ENCODE results near the gene SNRPD3.
"Not testable (repeated sequence)": the region's sequence is repeated elsewhere in the genome, so short reads cannot be mapped to it uniquely, and the experiment has no call there.

The SNRPD3 gene

DNA sequence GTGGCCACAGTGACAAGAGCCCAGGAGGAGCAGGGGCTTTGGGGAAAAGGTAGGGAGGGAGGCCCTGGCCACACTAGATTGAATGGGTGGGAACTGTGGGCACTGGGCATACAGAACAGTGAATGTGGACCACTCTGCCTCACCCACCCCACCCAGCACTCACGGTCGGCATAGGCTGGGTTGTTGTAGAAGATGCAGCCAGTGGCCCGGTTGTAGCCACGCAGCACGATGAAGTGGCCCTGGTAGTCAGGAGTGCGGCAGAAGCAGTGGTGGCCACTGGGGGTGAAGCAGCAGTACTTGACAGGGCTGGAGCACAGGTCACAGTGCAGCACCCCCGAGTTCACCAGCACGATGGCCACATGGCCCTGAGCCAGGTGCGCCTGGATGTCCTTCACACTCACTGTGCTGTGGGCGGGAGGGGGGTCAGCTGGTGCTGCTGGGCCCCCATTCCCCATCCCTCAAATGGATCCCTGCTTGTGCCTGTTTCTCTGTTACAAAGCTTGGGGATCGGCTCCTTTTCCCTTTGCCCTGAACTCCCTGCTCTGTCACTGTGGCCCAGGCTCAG is 12.0 kb upstream of the SNRPD3 start:
- Mint-ChIP-seq H3K4me3 (no peak overlapping the region), H3K9me3 (no peaks in the 10 kb centered on the region), H3K27me3 (ENCODE audit: low read depth) (no peaks in the 10 kb centered on the region), H3K36me3 (ENCODE audit: low read depth) (peaks cover 43% of the 10 kb centered on the region), H3K27ac (no peak overlapping the region), H3K4me1 (ENCODE audit: low read depth) (no peaks in the 10 kb centered on the region)
- DNase-seq (ENCODE audit: low spot score), result no peak

DNA sequence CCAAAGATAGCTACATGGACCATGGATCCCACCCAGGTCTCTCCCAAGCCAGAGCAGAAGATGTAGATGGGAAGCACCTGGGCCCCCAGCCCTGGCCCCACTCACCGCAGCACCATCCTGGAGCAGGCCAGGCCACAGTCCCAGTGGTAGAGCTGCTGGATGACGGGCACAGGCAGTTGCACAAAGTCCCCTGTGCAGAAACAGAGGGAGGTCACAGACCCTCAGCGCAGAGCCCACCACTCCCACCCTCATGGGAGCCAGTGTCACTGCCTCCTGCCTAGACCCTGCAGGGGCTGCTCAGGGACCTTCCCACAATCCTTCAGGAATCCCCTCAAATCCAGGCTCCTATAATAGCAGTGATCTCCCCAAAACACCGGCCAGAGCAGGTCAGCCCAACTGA is 7.0 kb upstream of the SNRPD3 start:
- peaks cover 21% of the 10 kb centered on the region for H3K4me1 Mint-ChIP-seq (ENCODE audit: low read depth)
- DNase-seq (ENCODE audit: low spot score), result no peak
- H3K27ac Mint-ChIP-seq, result no peak overlapping the region
- H3K27me3 Mint-ChIP-seq (ENCODE audit: low read depth), result no peaks in the 10 kb centered on the region
- no peaks in the 10 kb centered on the region for H3K9me3 Mint-ChIP-seq
- peaks cover 33% of the 10 kb centered on the region for H3K36me3 Mint-ChIP-seq (ENCODE audit: low read depth)
- no peak overlapping the region for H3K4me3 Mint-ChIP-seq

GRCh38 chr22:24550028-24550901 is 5.5 kb upstream of the SNRPD3 start:
- Mint-ChIP-seq H3K27me3 (ENCODE audit: low read depth) (no peaks in the 10 kb centered on the region), H3K4me1 (ENCODE audit: low read depth) (peaks cover 27% of the 10 kb centered on the region), H3K9me3 (no peaks in the 10 kb centered on the region), H3K27ac (no peak overlapping the region), H3K36me3 (ENCODE audit: low read depth) (peaks cover 34% of the 10 kb centered on the region), H3K4me3 (no peak overlapping the region)
- DNase-seq (ENCODE audit: low spot score), result no peak

GRCh38 chr22:24550902-24551435 is 4.8 kb upstream of the SNRPD3 start:
- Mint-ChIP-seq H3K9me3 (no peaks in the 10 kb centered on the region), H3K4me1 (ENCODE audit: low read depth) (peaks cover 27% of the 10 kb centered on the region), H3K4me3 (no peak overlapping the region), H3K36me3 (ENCODE audit: low read depth) (peaks cover 37% of the 10 kb centered on the region), H3K27me3 (ENCODE audit: low read depth) (no peaks in the 10 kb centered on the region), H3K27ac (peak overlapping the region; percentile 4)
- no peak for DNase-seq (ENCODE audit: low spot score)

DNA sequence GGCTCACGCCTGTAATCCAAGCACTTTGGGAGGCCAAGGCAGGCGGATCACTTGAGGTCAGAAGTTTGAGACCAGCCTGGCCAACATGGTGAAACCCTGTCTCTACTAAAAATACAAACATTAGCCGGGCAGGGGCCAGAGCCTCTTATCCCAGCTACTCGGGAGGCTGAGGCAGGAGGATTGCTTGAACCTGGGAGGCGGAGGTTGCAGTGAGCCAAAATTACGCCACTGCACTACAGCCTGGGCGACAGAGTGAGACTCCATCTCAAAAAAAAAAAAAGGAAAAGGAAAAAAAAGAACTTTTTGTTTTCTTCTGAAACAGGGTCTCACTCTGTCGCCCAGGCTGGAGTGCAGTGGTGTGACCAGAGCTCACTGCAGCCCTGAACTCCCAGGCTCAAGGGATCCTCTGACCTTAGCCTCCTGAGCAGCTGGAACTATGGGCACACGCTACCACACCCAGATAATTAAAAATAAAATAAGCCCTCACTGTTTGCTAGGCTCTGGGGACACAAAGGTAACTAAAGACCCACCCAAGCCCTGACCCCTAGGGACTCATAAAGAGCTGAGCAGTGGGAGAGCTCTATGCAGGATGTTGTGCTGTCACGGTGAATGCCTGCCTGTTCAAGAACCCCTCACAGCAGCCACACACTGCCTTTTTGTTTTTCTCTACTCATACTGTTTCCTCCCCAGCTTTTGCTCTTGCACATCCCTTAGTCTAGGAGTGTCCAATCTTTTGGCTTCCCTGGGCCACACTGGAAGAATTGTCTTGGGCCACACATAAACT is 3.1 kb upstream of the SNRPD3 start:
- Mint-ChIP-seq H3K4me3 (peak overlapping the region; percentile 97), H3K27ac (peak overlapping the region; percentile 39), H3K36me3 (ENCODE audit: low read depth) (peaks cover 33% of the 10 kb centered on the region), H3K4me1 (ENCODE audit: low read depth) (peaks cover 33% of the 10 kb centered on the region)
- not testable (repeated sequence) for H3K27me3 Mint-ChIP-seq (ENCODE audit: low read depth); DNase-seq (ENCODE audit: low spot score); H3K9me3 Mint-ChIP-seq

- no peaks in the 10 kb centered on the region for H3K9me3 Mint-ChIP-seq
- H3K36me3 Mint-ChIP-seq (ENCODE audit: low read depth), result peaks cover 40% of the 10 kb centered on the region
- peak overlapping the region; percentile 97 for H3K4me3 Mint-ChIP-seq
- DNase-seq (ENCODE audit: low spot score), result no peak
- H3K27me3 Mint-ChIP-seq (ENCODE audit: low read depth), result no peaks in the 10 kb centered on the region
- H3K4me1 Mint-ChIP-seq (ENCODE audit: low read depth), result peaks cover 43% of the 10 kb centered on the region
- peak overlapping the region; percentile 96 for H3K27ac Mint-ChIP-seq
Measured at GRCh38 chr22:24553597-24554312, 2.0 kb upstream of the SNRPD3 start.

DNA sequence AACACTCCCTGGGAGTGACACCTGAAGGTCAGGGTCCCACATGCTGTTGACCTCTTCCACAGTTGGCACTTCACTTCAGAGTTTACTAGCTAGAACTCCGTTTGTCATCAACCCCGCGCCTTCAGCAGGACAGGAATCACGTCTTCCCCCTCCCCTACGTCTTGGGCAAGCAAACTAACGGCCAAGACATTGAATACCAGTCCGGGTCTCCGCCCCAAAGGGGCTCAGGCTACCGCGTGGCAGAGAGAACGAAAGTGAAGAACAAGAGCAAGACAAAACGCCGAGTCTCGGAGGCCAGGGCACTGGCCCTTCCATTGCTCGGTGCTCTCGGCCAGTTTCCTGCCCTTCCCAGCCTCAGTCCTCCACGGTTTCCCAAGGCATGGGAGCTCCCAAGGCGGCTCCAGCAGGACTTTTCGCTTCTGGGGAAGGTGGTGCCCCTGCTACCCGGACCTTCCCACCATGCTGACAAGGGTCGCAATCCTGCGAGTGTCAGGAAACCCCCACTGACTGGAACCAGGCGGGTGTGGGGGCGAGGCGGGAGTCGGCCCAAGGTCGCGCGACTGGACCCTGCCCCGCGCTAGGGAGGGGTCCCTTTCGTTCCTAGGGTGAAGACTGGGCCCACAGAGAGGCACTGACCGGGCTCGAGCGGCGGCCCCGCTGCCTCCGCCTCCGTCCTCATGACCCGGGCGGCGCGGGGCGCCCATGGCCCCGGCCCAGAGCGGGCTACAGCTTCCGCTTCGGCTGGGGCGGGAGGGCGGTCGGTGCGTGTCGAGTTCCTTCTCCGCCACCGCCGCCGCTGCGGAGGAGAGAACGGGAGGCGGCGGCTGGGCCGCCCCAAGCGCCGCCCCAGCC is 1.3 kb upstream of the SNRPD3 start, which contains the start of gene GUCD1:
GUCD1 (minus strand) TSS at position 826 of the 852 bp plus-strand sequence; CDS start at position 679, 147 bp downstream.
- DNase-seq (ENCODE audit: low spot score), result peak; percentile 23
- Mint-ChIP-seq H3K9me3 (no peaks in the 10 kb centered on the region), H3K27me3 (ENCODE audit: low read depth) (no peaks in the 10 kb centered on the region), H3K4me1 (ENCODE audit: low read depth) (peaks cover 46% of the 10 kb centered on the region), H3K27ac (peak within 1 kb of the TSS; percentile 98), H3K36me3 (ENCODE audit: low read depth) (peaks cover 44% of the 10 kb centered on the region), H3K4me3 (peak within 1 kb of the TSS; percentile 97)

- no peak for DNase-seq (ENCODE audit: low spot score)
- H3K27ac Mint-ChIP-seq, result no peak overlapping the region
- no peaks in the 10 kb centered on the region for H3K27me3 Mint-ChIP-seq (ENCODE audit: low read depth)
- peaks cover 31% of the 10 kb centered on the region for H3K4me1 Mint-ChIP-seq (ENCODE audit: low read depth)
- H3K9me3 Mint-ChIP-seq, result no peaks in the 10 kb centered on the region
- H3K4me3 Mint-ChIP-seq, result no peak overlapping the region
- peaks cover 46% of the 10 kb centered on the region for H3K36me3 Mint-ChIP-seq (ENCODE audit: low read depth)
Measured at GRCh38 chr22:24559471-24559870, 3.7 kb downstream of the SNRPD3 start.

DNA sequence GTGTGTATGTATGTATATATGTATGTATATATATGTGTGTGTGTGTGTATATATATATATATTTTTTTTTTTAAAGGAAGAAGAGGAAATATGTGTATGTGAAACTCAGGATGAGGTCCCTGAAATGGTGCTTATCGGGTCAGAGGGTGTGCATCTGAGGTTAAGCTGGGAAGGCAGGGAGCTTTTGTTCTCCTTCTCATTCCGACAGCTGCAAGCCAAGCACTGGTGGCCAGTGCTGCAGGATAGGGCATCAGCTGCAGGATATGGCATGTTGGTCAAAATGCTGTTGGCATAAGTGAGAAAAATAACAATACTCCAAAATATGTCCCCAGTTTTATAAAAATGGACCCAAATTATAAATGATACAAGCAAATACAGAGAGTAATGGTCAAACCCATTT is 7.4 kb downstream of the SNRPD3 start:
- Mint-ChIP-seq H3K27me3 (ENCODE audit: low read depth) (no peaks in the 10 kb centered on the region), H3K4me3 (no peak overlapping the region), H3K36me3 (ENCODE audit: low read depth) (peaks cover 36% of the 10 kb centered on the region), H3K9me3 (no peaks in the 10 kb centered on the region), H3K27ac (no peak overlapping the region), H3K4me1 (ENCODE audit: low read depth) (peaks cover 27% of the 10 kb centered on the region)
- DNase-seq (ENCODE audit: low spot score), result no peak

DNA sequence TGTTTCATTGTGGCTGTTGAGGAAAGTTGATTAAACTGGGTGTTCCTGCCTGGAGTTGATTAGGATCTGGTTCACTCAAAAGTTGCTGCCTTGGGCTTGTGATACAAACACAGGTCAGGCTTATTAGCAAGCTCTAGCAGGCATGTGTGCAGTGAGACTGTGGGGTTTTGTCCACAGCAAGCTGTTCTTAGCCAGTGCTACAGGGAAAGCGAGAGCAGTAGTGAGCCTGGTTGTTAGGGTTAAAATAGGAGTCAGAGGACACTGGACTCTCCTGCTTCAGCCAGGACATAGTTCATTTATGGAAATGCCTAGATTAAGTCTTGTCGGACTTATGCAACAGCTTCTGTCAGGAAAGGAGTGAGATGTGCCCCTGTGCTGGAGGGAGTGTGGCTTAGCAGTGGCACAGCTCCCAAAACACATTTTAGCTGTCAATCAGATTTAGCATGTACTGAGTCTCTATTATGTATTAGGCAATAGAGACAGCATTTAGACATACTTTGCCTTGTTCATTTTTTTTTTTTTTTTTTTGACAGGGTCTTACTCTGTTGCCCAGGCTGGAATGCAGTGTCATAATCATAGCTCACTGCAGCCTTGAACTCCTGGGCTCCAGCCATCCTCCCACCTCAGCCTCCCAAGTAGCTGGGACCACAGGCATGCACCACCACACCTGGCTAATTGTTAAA is 8.7 kb downstream of the SNRPD3 start:
- Mint-ChIP-seq H3K9me3 (no peaks in the 10 kb centered on the region), H3K4me3 (no peak overlapping the region), H3K36me3 (ENCODE audit: low read depth) (peaks cover 34% of the 10 kb centered on the region), H3K27ac (peak overlapping the region; percentile 66), H3K27me3 (ENCODE audit: low read depth) (no peaks in the 10 kb centered on the region), H3K4me1 (ENCODE audit: low read depth) (peaks cover 20% of the 10 kb centered on the region)
- no peak for DNase-seq (ENCODE audit: low spot score)

DNA sequence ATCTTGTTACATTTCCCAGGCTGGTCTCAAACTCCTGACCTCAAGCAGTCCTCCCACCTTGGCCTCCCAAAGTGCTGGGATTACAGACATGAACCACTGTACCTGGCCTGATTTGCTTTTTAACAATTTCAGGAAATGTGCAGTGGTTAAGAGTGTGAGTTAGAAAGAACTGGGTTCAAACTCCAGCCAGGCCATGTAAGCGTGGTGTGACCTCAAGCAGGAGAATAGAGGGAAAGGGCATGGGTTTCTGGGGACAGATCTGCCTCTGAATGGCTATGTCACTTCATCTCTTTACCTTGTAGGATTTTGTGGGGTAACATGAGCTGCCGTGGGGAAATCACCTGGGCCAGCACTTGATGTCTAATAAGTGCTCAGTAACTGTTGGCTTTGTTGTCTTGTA is 9.3 kb downstream of the SNRPD3 start:
- no peak for DNase-seq (ENCODE audit: low spot score)
- Mint-ChIP-seq H3K4me1 (ENCODE audit: low read depth) (peaks cover 18% of the 10 kb centered on the region), H3K36me3 (ENCODE audit: low read depth) (peaks cover 33% of the 10 kb centered on the region), H3K9me3 (no peaks in the 10 kb centered on the region), H3K27ac (no peak overlapping the region), H3K27me3 (ENCODE audit: low read depth) (no peaks in the 10 kb centered on the region), H3K4me3 (no peak overlapping the region)

- no peaks in the 10 kb centered on the region for H3K27me3 Mint-ChIP-seq (ENCODE audit: low read depth)
- H3K36me3 Mint-ChIP-seq (ENCODE audit: low read depth), result peaks cover 39% of the 10 kb centered on the region
- peaks cover 17% of the 10 kb centered on the region for H3K4me1 Mint-ChIP-seq (ENCODE audit: low read depth)
- H3K27ac Mint-ChIP-seq, result no peak overlapping the region
- H3K4me3 Mint-ChIP-seq, result no peak overlapping the region
- H3K9me3 Mint-ChIP-seq, result no peaks in the 10 kb centered on the region
- DNase-seq (ENCODE audit: low spot score), result no peak
Measured at GRCh38 chr22:24566899-24567511, 11.2 kb downstream of the SNRPD3 start.
